HG02973 (cell line): Measurements from ENCODE around the gene IFNLR1.
"Not testable (repeated sequence)": the region's sequence is repeated elsewhere in the genome, so short reads cannot be mapped to it uniquely, and the experiment has no call there.

ENCODE experiments used
- ATAC-seq: cut with Tn5 transposase; IDR thresholded peaks from one replicate; pipeline ENCODE4 v1.9.1; 2021; ENCODE audit warnings: moderate library complexity; ENCODE audit not compliant: unreplicated experiment

The IFNLR1 gene

DNA sequence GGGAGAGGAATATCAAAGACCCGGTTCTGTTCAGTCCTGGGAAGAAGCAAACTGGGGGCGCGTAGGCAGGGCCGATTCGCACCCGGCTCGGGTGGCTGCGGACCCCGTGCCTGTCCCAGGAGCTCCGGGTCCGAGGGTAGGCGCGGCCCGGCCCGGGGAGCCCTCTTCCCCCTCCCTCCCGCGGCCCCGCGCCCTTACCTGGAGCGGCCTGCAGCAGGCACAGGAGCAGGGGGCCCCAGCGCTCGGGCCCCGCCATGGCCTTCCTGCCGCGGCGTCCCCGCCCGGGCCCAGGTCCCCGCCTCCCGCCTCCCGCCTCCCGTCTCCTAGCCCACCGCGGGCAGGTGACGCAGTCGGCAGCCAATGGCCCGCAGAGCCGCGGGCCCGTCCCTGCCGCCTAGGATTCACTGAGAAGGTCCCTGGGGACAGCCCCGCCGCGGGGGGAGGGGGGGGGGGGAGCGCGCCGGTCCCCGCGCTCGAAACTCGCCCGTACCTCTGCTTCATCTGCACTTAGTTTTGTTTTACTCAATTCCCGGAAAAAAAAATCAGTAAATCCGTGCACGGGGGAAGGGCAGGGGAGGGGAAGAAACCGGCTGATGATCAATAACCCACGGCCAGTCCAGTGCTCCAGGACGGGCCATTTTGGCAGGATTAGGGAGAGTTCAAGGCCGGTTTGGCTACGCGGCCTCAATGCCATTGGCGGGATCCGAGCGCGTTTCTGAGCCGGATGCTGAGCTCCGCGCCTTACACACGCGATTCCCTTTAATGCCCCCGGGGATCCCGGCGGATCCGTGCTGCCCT lies at the start of gene IFNLR1:
Gene IFNLR1 (minus strand): TSS at position 297 of the 798 bp plus-strand sequence. CDS start 41 bp downstream, at position 256.
- no peak for ATAC-seq

DNA sequence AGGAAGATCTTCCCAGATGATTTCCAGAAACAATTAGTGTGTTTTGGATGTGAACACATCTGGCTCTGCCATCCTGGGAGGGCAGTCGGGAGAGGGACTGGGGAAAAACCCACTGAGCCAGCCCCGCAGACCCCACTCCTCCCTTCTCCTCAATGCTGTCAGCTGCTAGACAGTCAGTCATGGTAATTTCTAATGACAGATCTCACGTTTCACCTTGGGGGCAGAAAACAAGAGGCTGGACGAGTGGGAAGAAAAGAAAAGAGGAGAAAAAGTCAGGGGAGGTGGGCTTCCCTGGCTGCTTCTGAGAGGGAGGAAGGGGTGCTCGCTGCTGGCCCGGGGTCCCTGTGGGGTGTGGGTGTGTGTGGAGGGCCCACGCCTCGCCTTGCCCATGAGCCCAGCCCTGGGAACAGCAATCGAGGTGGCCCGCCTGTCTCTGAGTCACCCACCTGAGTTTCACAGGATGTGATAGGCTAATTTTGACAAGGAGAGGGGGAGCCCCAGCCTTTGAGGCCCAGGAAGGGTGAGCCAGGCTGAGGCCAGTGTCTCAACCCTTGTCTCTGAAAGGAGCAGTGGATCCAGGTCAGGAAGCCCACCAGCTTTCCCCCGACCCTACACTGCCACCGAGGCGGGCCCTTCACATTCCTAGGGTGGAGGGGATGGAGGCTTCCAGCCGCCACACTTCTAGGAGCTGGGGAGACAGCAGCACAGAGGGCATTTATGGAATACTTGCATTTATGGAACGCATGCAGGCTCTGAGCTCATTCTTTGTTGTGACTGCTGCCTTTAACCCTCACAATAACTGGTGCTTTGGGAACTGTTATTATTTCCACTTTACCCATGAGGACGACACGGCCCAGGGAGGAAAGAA lies 49.1 kb upstream of the IFNLR1 start:
- ATAC-seq: no peak

DNA sequence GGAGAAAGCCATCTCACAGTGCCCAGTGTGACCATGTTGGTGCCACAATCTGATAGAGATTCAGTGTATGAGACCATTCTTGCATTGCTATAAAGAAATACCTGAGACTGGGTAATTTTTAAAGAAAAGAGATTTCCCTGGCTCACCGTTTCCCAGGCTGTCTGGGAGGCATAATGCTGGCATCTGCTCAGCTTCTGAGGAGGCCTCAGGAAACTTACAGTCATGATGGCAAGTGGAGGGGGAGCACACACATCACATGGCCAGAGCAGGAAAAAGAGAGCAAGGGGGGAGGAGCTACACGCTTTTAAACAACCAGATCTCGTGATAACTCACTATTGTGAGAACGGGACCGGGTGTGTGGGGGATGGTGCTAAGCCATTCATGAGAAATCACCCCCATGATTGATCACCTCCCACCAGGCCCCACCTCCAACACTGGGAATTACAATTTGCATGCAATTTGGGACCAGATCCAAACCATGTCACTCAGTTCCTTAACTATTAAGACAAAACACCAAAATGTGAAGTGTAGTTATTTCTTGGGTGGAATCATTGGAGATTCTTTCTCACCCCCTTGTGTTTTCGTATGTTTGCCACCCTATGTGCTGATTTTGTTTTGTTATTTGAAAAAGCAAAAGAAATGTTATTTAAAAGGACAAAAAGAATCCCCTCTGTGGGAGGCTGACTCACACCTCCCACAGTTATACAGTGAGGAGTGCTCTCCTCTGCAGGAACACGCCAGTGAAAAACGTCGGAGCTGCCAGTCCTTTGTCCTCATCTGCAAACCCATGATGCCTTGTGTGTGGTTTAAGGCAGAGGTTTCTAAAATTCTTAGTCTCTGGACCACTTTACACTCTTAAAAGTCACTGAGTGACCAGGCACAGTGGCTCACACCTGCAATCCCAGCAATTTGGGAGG lies 46.9 kb upstream of the IFNLR1 start:
- no peak for ATAC-seq

DNA sequence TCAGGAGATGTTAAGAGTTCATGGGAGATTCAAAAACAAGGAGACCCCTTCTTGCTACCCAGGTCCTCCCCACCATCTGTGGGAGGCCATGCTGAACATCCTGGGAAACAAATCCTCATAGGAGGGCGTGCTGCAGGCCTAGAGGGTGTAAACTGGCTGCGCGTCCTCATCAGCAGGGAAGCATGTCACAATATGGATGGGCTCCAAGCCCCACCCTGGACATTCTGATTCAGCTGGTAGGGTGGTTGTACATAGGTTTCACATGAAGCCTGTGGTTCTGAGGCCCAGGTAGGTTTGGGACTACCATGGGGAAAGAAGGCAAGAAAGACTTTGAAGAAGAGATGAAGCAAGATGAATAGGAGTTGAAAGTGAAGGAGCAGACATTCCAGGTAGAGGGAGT lies 44.6 kb upstream of the IFNLR1 start:
- no peak for ATAC-seq

DNA sequence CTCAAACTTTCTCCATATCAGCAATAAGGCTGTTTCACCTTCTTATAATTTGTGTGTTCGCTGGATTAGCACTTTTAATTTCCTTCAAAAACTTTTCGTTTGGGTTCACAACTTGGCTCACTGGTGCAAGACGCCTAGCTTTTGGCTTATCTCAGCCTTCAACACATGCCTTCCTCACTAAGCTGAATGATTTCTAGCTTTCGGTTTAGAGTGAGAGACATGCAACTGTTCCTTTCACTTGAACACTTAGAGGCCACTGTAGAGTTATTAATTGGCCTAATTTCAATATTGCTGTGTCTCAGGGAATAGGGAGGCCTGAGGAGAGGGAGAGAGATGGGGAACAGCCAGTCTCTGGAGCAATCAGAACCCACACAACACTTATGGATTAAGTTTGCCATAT lies 41.2 kb upstream of the IFNLR1 start:
- peak; percentile 71 for ATAC-seq

DNA sequence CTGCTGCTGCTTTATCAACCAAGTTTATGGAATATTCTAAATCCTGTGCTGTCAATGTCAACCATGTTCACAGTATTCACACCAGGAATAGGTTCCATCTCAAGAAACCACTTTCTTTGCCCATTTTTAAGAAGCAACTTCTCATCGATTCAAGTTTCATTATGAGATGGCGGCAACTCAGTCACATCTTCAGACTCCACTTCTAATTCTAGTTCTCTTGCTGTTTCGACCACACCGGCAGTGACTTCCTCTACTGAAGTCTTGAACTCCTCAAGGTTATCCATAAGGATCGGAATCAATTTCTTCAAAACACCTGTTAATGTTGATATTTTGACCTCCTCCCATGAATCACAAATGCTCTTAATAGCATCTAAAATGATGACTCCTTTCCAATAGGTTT lies 39.7 kb upstream of the IFNLR1 start:
- no peak for ATAC-seq

DNA sequence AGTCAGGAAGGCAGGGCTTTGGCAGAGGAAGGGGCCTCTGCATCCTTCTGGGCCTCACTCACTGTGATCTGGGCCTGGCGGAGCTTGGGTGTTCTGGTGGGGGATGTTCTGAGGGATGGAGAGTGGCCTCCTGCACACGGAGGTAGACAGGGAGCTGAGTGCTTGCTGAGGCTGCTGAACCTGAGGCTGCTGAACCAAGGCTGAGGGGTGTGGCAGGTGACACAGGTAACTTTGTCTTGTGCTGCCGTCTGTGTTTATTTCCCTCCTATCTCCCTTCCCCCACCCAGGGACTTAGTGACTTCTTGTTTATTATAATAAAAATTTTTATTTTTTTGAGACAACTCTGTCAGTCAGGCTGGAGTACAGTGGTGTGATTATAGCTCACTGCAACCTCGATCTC lies 37.7 kb upstream of the IFNLR1 start:
- no peak for ATAC-seq

DNA sequence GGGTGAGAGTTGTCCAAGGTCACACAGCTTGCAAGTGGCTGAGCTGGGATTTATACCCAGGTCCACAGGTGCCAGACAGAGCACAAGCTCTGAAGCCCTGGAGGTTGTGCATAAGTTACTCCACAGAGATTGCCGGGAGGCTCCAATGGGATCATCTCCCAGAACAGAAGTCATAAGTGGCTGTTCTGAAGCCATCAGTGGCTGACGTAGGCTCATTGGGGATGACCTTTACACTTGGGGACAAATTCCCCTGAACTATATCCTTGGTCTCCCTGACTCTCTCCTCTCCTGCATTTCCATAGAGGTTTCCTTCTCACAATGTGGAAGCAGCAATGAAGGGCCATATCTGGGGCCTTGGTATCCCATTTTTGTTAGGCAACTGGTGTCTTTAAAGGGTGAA lies 37.0 kb upstream of the IFNLR1 start:
- no peak for ATAC-seq

DNA sequence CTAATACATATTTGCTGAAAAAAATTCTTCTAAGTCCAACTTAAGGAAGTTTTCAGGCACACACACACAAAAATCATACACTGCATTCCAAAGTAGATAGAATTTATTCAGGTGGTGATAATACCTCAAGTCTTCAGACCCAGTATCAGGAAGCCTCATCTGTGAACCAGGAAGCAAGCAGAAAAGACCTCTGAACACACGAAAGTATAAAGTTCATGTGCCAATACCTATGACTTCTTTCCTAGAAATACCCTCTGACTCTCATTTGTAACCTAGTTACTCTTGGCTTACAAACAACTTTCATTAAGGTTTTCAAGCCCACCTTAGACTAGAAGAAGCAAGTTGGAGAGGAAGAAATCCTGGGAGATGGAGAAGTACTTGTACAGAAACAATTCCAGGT lies 35.7 kb upstream of the IFNLR1 start:
- no peak for ATAC-seq

DNA sequence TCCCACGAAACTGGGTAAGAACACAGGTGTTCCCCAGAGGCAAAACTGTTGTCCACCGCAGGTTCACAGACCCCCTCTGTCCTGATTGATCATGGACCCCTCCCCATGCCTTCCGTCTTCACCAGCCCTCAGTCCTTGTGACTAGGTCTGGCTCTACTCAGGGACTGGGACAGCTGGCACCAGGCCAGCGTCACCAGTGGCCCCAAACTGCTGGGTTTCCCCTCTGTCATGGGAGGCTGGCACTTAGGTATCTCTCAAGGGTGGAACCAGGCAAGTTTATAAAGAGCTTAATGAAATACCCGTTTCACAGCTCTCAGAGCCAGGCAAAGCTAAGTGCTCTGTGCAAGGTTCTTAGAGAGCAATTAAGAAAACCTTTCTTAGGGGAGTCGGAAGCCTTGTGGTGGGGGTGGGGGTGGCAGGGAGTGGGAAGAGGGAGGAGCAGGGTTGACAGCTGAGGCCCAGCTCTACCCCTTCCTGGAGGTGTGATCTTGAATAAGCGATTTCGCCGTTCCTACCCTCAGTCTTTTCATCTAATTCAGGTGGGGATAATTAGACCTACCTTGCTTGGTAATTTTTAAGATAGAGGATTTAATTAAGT lies 35.0 kb upstream of the IFNLR1 start:
- no peak for ATAC-seq

DNA sequence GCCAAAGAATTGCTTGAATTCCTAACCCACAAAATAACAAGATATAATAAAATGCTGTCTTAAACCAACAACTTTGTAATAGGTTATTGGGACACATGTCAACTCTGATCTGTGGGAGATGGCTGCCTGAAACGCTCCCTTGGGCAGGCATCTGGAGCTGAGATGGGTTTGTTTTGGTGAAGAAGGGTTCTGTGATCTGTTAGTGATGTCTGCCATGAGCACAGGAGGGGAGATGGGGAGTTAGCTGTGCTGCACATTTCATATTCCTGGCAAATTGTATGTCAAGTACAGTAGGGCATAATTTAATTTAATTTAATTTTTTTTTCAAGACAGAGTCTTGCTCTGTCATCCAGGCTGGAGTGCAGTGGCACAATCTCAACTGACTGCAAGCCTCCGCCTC lies 34.2 kb upstream of the IFNLR1 start:
- no peak for ATAC-seq

DNA sequence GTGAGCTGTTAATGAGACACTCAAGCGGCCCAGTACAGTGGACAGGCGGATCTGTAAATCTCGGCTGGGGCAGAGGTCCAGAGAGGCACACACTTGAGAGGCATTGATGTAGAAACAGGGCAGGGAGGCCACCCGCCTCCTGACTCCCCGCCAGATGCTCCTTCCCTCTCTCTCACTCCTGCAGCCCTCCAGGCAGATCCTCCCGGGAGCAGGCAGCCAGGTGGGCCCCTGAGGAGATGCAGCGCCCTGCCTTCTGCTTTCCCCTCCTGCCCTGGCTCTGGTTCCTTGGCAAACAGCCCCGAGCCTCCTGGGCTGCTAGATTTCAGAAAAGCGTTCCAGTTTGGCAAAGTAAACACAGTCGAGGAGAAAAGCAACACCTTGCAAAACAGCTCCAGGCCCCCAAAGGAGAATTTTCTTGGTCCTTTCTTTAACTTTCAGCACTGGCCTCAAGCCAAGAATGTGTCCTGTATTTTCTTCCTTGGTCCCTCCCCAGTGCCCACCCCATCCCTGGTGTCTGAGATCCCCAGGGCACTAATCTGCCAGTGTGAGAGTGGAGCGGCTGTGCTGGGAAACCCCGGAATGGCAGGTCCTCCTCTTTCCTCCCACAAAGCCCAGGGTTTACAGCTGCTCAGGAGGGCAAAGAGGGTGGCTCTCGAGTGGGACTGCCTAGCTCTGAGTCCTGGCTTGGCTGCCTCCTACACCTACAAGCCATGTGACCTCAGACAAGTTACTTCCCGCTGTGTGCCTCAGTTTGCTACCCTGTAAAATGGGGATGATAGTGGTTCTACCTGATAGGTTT lies 29.4 kb upstream of the IFNLR1 start:
- ATAC-seq: no peak

DNA sequence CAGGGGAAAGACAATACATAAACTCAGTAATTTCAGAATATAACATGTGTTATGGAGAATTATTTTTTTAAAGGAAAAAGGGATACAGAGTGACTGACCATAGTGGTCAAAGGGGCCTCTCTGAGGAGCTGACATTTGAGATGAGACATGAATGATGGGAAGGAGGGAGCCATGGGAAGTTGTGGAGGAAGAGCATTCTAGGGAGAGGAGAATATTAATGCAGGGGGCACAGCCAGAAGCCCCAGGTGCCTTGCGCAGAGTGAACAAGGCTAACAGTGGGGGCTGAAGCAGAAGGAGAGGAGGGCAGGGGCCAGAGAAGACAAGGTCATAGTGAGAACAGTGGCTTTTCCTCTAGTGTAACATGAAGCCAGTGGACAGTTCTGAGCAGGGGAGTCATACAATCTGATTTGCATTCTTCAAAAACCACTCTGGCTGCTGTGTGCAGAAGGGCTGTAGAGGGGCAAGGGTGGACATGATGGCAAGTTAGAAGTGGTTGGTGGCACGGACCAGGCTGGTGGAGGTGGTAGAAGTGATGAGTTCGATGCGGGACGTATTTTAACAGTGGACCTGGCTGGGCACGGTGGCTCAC lies 28.2 kb upstream of the IFNLR1 start:
- no peak for ATAC-seq

DNA sequence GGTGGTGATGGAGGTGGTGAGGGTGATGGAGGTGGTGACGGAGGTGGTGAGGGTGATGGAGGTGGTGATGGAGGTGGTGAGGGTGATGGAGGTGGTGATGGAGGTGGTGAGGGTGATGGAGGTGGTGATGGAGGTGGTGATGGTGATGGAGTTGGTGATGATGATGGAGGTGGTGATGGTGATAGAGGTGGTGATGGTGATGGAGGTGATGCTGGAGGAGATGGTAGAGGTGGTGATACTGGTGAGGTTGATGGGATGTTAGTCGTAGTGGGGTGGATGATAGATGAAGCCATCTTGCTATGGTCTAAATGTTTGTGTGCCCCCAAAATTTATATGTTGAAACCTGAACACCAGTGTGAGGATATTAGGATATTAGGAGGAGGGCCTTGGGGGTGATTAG lies 25.3 kb upstream of the IFNLR1 start:
- ATAC-seq: no peak

DNA sequence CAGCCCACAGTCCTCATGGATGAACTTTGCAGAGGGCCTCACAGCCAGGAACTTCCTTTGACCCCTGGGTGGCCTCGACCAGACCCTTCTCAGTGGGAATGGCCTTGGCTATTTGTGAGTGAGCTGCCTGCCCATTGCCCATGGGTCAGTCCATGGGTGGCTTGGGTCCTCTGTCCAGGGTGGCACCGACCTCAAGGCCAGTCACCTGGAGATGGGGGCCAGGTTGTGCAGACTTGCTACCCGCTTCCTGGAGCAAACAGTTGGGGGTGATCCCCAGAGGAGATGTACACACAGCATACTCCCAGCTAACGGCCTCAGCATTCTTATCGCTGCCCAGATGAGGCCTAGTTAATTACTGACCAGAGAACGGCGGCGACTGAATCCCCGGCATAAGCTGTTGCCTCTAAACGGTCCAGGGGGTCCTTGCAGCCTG lies 23.1 kb upstream of the IFNLR1 start:
- no peak for ATAC-seq

DNA sequence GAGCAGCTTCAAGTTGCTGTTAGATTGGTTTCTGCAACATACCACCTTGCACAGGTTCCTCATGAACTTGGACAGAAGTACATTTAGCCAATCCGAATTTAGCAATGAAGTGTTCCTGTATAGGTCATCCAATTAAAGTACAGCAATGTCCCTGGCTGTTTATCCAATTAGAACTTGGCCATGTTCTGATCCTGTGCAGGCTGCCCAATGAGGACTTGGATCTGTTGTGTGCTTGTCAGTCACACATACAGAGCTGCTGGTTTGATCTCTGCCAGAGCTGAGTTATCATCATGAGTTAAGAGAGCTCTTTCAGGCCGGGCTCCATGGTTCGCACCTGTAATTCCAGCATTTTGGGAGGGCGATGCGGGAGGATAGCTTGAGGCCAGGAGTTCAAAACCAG lies 22.0 kb upstream of the IFNLR1 start:
- no peak for ATAC-seq

DNA sequence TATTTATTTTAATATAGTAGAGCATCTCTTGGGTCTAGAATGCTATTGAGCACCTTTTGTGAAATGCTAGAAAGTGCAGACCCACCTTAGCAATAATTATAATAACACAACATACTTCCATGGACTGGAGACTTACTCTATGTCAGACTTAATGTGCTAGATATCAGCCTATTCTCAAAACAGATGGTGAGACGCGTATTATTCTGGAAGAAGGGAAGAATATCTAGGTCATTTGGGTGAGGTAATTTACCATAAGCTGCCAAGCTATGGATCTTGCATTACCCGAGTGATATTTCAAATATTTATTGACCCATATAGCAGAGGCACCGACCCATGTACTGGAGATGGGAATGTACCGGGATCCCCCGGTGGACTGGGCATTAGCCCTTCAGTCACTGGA lies 20.6 kb upstream of the IFNLR1 start:
- ATAC-seq: no peak

DNA sequence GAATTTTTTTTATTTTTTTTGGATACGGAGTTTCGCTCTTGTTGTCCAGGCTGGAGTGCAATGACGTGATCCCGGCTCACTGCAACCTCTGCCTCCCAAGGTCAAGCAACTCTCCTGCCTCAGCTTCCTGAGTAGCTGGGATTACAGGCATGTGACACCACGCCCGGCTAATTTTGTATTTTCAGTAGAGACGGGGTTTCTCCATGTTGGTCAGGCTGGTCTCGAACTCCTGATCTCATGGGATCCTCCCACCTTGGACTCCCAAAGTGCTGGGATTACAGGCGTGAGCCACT lies 20.3 kb upstream of the IFNLR1 start:
- ATAC-seq: not testable (repeated sequence)

DNA sequence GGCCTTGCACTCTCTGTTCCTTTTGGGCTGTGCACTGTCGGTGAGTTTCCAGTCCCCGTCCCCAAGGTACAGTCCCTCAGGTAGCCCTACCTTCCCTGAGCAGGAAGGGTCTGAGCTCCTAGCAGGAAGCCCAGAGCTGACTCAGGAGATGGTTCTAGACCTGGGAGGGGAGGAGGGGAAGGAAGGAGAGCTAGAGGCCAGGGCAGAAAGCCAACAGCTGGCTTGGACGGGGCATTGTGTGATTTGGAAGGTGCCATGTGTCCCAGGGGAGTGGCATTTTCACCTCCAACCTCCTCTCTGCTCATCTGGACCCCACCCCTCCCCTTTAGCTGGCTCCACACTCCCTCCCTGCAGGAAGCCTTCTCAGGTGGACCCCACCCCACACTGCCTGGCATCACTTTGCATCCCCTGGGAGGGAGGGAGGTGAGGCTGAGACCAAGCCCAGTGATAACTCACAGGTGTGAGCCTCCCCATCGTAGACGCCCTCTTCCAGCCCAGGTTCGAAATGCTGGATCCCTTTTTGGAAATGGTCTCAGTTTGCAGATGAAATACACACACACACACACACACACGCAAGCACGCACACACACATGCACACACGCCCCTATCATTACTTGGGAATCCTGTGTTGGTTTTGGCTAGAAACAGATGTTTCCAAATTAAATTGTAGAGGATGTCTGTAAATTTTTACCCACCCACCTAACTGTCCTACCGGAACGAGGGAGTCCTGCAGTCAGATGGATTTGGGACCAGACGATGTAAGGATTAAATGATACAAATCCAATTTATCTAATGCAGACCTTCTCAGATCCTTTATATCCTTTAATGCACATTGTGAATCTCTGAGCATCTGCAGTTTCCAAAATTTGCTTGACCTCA lies 19.7 kb upstream of the IFNLR1 start:
- no peak for ATAC-seq
